HG03575 (cell line): ENCODE results near the gene PRB4.
"Not testable (repeated sequence)": the region's sequence is repeated elsewhere in the genome, so short reads cannot be mapped to it uniquely, and the experiment has no call there.

Experiments used
- ATAC-seq: cut with Tn5 transposase; IDR thresholded peaks from one replicate; pipeline ENCODE4 v1.9.1; 2021; ENCODE audit not compliant: unreplicated experiment, insufficient number of reproducible peaks, low FRiP score; ENCODE audit errors: extremely low read depth

The PRB4 gene

DNA sequence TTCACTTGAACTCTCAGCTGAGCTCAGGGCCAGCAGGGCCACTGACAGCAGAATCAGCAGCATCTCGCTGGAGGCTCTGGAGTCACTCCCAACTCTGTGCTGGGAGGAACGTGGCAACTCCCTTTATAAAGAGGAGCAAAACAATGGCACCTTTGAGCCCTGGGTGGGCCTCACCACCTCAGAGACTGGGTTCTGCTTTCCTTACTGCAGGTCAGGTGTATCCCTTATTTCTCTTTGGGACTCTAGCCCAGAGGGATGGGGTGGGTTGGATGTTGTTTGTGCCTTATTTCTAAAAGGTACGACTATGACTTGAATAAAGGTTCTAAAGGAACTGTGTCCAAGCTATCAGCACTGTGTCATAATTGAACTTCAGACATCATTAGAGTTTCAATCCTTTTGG is at the start of gene PRB4:
Gene PRB4, minus strand, starts transcription at position 101 of the 400 bp plus-strand sequence. Its CDS starts 38 bp downstream, at position 63.
- ATAC-seq = no peak

- not testable (repeated sequence) for ATAC-seq
These were observed 41.5 kb upstream of the PRB4 start for GRCh38 chr12:11351736-11352135.

GRCh38 chr12:11348439-11348838 is 38.2 kb upstream of the PRB4 start:
- ATAC-seq = no peak

DNA sequence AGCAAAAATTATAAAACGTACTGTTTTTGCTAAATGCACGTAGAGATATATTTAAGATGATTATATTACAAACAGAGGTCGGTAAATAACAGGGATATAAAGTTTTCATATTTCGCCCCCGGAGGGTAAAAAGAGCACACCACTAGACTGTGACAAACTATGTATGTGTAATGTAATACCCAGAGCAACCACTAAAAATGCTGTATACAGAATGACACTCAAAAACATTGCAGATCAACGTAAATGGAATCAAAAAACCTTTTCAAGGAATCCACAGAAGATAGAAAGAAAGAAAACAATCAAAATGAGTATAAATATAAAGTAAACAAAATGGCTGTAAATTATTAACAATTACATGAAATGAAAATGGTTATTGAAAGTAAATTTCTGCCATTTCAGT is 37.6 kb upstream of the PRB4 start:
- no peak for ATAC-seq

DNA sequence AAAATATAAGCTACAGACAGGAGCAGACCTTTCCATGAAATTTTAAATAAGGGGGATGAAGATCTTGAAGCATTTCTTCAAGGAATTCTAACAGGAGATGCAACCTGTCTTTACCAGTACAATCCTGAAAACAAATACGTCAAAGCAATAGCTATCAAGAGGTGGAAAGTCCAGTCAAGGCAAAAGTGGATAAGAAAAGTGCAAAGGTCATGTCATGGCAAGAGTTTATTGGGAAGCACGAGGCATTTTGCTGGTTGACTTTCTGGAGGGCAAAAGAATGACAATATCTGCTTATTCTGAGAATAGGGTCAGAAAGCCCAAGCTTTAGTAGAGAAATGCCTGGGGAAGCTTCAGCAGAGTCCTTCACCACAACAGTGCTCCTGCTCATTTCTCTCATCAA is 34.3 kb upstream of the PRB4 start:
- ATAC-seq = no peak

- ATAC-seq = no peak
These were observed 14.2 kb upstream of the PRB4 start for GRCh38 chr12:11324426-11324825.

DNA sequence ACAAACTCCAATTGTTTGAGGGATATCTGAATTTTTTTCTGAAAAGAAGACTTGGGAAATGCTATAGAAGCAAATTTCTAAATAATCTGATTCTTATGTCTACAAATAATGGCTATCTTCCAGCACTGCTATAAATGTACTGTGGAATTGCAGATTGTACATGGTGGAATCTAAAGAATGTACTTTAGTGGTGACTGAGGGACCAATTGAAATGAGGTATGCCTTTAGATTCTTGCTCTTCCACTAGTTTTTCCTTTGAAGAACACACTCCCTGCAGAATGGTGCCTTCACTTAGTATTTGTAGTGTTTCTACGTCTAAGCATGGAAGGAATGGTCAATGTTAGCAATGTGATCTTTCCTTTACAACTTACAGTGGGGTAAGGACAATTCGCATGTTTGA is 11.7 kb upstream of the PRB4 start:
- ATAC-seq = no peak

GRCh38 chr12:11307143-11307542 is 3.1 kb downstream of the PRB4 start:
- no peak for ATAC-seq

DNA sequence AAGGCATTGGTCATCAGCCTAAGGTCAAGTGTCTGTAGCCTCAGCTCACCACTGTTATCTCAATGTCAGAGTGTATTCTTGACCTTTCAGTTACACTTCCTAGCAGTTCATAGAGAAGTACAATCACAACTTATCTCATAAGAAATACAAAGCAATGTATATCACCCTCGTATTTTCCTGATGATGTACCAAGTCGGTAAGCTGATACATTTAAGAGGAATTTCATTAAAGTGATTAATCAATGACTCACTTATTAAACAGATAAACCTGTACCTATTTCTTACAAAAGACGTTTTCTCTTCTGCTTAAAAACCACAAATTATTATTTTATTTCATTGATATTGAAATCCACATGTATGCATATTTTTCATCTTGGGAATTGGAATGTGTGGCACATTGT is 36.8 kb downstream of the PRB4 start:
- no peak for ATAC-seq

DNA sequence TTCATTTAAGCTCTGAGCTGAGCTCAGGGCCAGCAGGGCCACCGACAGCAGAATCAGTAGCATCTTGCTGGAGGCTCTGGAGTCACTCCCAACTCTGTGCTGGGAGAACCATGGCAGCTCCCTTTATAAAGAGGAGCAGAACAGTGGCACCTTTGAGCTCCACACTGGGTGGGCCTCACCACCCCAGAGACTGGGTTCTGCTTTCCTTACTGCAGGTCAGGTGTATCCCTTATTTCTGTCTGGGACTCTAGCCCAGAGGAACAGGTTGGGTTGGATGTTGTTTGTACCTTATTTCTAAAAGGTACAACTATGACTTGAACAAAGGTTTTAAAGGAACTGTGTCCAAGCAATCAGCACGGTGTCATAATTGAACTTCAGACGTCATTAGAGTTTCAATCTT is 40.6 kb downstream of the PRB4 start, which contains the start of gene PRB3:
Gene PRB3, minus strand, starts transcription at position 101 of the 400 bp plus-strand sequence. Its CDS starts 38 bp downstream, at position 63.
- no peak for ATAC-seq

GRCh38 chr12:11264501-11264900 is 45.7 kb downstream of the PRB4 start:
- no peak for ATAC-seq
